Neural cell (in vitro differentiated cells): ENCODE results near the gene VPREB1. TPM values are rescaled to one million over a fixed set of nuclear protein-coding genes. Genes with fewer than 3 reads are reported as not detected.

Experiments
- H2AFZ ChIP-seq: fragments of 200-600, 300-800 bp; sonication (generic), shearing (Covaris generic); 2 replicates; pipeline ENCODE4 v1.6.0; 2014; ENCODE audit warnings: low read depth, mild to moderate bottlenecking, antibody characterized with exemption, low read length, moderate library complexity
- H3F3A ChIP-seq: fragments of 200-600 bp; shearing (Covaris generic); 2 replicates; pipeline ENCODE4 v1.6.1; 2016; ENCODE audit warnings: mild to moderate bottlenecking, moderate library complexity, mixed read lengths, antibody characterized with exemption, low read length; ENCODE audit not compliant: insufficient read depth, poor library complexity, severe bottlenecking
- H3K27ac ChIP-seq: fragments of 200-600, 300-800 bp; sonication (generic), shearing (Covaris generic); 2 replicates; pipeline ENCODE4 v1.5.1; 2014; ENCODE audit warnings: mild to moderate bottlenecking, low read length, moderate library complexity
- H3K27me3 ChIP-seq: fragments of 300-800, 200-600 bp; sonication (generic), shearing (Covaris generic); 2 replicates; pipeline ENCODE4 v1.6.0; 2014; ENCODE audit warnings: mild to moderate bottlenecking, low read depth, low read length, moderate library complexity; ENCODE audit not compliant: insufficient read depth
- H3K36me3 ChIP-seq: fragments of 300-800, 200-600 bp; sonication (generic), shearing (Covaris generic); 2 replicates; pipeline ENCODE4 v1.5.1; 2014; ENCODE audit warnings: mild to moderate bottlenecking, antibody characterized with exemption, low read length, moderate library complexity; ENCODE audit not compliant: insufficient read depth
- H3K4me2 ChIP-seq: fragments of 300-800, 200-600 bp; sonication (generic), shearing (Covaris generic); 2 replicates; pipeline ENCODE4 v1.6.0; 2014; ENCODE audit warnings: mild to moderate bottlenecking, low read length
- H3K4me3 ChIP-seq: fragments of 300-800, 200-600 bp; sonication (generic), shearing (Covaris generic); 2 replicates; pipeline ENCODE4 v1.5.1; 2014; ENCODE audit warnings: mild to moderate bottlenecking, low read length, moderate library complexity
- H3K79me2 ChIP-seq: fragments of 200-600 bp; shearing (Covaris generic); replicated peaks from 2 replicates; pipeline ENCODE4 v1.6.0; 2014; ENCODE audit warnings: mild to moderate bottlenecking, low read length, moderate library complexity; ENCODE audit not compliant: insufficient read depth
- H3K9ac ChIP-seq: fragments of 300-800, 200-600 bp; sonication (generic), shearing (Covaris generic); 2 replicates; pipeline ENCODE4 v1.6.1; 2016; ENCODE audit warnings: mild to moderate bottlenecking, low read length, mixed read lengths
- H3K9me2 ChIP-seq: fragments of 200-600 bp; shearing (Covaris generic); 2 replicates; pipeline ENCODE4 v1.6.1; 2016; ENCODE audit warnings: mild to moderate bottlenecking, low read length, mixed read lengths; ENCODE audit not compliant: insufficient read depth
- H3K9me3 ChIP-seq: fragments of 200-600, 300-800 bp; sonication (generic), shearing (Covaris generic); 2 replicates; pipeline ENCODE4 v1.6.1; 2016; ENCODE audit warnings: mild to moderate bottlenecking, mixed run types, low read length, moderate library complexity, mixed read lengths
- H4K20me1 ChIP-seq: fragments of 200-600 bp; shearing (Covaris generic); 2 replicates; pipeline ENCODE4 v1.6.1; 2016; ENCODE audit warnings: mild to moderate bottlenecking, mixed run types; ENCODE audit not compliant: insufficient read depth
- EP300 ChIP-seq: fragments of 450-650 bp; conservative IDR thresholded peaks from 2 replicates; pipeline ENCODE4 v1.6.1; 2014; ENCODE audit warnings: antibody characterized with exemption, mild to moderate bottlenecking, moderate library complexity; ENCODE audit not compliant: poor library complexity, severe bottlenecking
- EZH2 ChIP-seq: fragments of 200-600, 300-800 bp; shearing (Covaris generic), sonication (generic); IDR thresholded peaks from 2 replicates; pipeline ENCODE4 v1.6.1; 2014; ENCODE audit warnings: antibody characterized with exemption, low read length, borderline replicate concordance, mild to moderate bottlenecking; ENCODE audit not compliant: insufficient read depth, poor library complexity, severe bottlenecking
- MXI1 ChIP-seq: fragments of 450-650 bp; conservative IDR thresholded peaks from 2 replicates; pipeline ENCODE4 v1.6.1; 2014; ENCODE audit warnings: antibody characterized with exemption, mild to moderate bottlenecking; ENCODE audit not compliant: poor library complexity, severe bottlenecking
- RAD21 ChIP-seq: fragments of 450-650 bp; conservative IDR thresholded peaks from 2 replicates; pipeline ENCODE4 v1.6.1; 2014; ENCODE audit warnings: antibody characterized with exemption, mild to moderate bottlenecking, moderate library complexity
- SMC3 ChIP-seq: fragments of 450-650 bp; conservative IDR thresholded peaks from 2 replicates; pipeline ENCODE4 v1.6.1; 2014; ENCODE audit warnings: antibody characterized with exemption, mild to moderate bottlenecking, moderate library complexity; ENCODE audit not compliant: poor library complexity
- TAF1 ChIP-seq: IDR thresholded peaks from 2 replicates; pipeline ENCODE4 v1.6.1; 2012; ENCODE audit warnings: low read depth
- polyA plus RNA-seq: library from polyadenylated mRNA; depleted of rRNA; stranded (reverse); fragments of >200 nt; gene quantifications from 2 replicates; pipeline ENCODE4 v1.2.3, GENCODE V29; 2014
- TF ChIP-seq, protein P1 (sequence below): fragments of 450-650 bp; IDR thresholded peaks from 2 replicates; pipeline ENCODE4 v1.5.1; 2014; ENCODE audit warnings: antibody characterized with exemption, mild to moderate bottlenecking, moderate library complexity; ENCODE audit not compliant: poor library complexity, severe bottlenecking
- TF ChIP-seq, protein P2 (sequence below): IDR thresholded peaks from 2 replicates; pipeline ENCODE4 v1.6.1; 2012; ENCODE audit warnings: borderline replicate concordance

The VPREB1 gene
- polyA plus RNA-seq, 1 donor from 2014 or later: not detected

DNA sequence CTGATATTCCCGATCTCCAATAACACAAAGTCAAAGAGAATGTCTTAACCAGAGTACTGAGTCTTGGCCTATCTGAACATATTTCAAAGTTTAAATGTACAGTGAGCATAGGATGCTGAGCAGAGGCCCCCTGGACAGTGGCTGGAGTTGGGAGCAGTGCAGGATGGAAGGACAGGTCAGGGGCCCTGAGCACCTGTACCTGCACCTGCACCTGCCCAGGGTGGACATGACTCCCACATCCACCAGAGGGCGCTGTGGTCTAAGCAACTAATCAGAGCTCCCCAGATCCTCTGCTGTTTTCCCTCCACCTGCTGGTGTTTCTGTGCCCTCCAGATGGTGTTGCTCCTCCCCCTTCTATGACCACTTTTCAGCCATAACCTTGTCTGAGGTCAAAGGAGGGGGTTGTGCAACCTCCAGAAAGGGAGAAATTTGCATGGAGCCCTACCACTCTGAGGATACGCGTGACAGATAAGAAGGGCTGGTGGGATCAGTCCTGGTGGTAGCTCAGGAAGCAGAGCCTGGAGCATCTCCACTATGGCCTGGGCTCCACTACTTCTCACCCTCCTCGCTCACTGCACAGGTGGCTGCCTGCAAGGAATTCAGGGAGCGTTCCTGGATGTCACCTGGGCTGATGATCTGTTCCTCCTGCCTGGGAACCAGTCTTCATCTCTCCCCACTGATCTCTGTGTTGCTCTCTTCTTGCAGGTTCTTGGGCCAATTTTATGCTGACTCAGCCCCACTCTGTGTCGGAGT, 49.1 kb upstream of the VPREB1 start:
- H3F3A ChIP-seq: no peaks in the 10 kb centered on the region
- no peaks in the 10 kb centered on the region for H3K79me2 ChIP-seq
- TF ChIP-seq, protein P1, sequence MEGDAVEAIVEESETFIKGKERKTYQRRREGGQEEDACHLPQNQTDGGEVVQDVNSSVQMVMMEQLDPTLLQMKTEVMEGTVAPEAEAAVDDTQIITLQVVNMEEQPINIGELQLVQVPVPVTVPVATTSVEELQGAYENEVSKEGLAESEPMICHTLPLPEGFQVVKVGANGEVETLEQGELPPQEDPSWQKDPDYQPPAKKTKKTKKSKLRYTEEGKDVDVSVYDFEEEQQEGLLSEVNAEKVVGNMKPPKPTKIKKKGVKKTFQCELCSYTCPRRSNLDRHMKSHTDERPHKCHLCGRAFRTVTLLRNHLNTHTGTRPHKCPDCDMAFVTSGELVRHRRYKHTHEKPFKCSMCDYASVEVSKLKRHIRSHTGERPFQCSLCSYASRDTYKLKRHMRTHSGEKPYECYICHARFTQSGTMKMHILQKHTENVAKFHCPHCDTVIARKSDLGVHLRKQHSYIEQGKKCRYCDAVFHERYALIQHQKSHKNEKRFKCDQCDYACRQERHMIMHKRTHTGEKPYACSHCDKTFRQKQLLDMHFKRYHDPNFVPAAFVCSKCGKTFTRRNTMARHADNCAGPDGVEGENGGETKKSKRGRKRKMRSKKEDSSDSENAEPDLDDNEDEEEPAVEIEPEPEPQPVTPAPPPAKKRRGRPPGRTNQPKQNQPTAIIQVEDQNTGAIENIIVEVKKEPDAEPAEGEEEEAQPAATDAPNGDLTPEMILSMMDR: peak; percentile 57
- peak; percentile 50 for TF ChIP-seq SMC3
- peak; percentile 45 for TF ChIP-seq RAD21
- TF ChIP-seq, protein P2, sequence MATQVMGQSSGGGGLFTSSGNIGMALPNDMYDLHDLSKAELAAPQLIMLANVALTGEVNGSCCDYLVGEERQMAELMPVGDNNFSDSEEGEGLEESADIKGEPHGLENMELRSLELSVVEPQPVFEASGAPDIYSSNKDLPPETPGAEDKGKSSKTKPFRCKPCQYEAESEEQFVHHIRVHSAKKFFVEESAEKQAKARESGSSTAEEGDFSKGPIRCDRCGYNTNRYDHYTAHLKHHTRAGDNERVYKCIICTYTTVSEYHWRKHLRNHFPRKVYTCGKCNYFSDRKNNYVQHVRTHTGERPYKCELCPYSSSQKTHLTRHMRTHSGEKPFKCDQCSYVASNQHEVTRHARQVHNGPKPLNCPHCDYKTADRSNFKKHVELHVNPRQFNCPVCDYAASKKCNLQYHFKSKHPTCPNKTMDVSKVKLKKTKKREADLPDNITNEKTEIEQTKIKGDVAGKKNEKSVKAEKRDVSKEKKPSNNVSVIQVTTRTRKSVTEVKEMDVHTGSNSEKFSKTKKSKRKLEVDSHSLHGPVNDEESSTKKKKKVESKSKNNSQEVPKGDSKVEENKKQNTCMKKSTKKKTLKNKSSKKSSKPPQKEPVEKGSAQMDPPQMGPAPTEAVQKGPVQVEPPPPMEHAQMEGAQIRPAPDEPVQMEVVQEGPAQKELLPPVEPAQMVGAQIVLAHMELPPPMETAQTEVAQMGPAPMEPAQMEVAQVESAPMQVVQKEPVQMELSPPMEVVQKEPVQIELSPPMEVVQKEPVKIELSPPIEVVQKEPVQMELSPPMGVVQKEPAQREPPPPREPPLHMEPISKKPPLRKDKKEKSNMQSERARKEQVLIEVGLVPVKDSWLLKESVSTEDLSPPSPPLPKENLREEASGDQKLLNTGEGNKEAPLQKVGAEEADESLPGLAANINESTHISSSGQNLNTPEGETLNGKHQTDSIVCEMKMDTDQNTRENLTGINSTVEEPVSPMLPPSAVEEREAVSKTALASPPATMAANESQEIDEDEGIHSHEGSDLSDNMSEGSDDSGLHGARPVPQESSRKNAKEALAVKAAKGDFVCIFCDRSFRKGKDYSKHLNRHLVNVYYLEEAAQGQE: no peak
- no peaks in the 10 kb centered on the region for H4K20me1 ChIP-seq
- no peak overlapping the region for H3K27ac ChIP-seq
- no peaks in the 10 kb centered on the region for H3K9me2 ChIP-seq
- peaks cover 3% of the 10 kb centered on the region for H3K27me3 ChIP-seq
- no peaks in the 10 kb centered on the region for H3K36me3 ChIP-seq
- no peaks in the 10 kb centered on the region for H3K9me3 ChIP-seq
- H3K9ac ChIP-seq: no peak overlapping the region
- H2AFZ ChIP-seq: no peak overlapping the region
- no peak overlapping the region for H3K4me3 ChIP-seq
- H3K4me2 ChIP-seq: no peak overlapping the region

DNA sequence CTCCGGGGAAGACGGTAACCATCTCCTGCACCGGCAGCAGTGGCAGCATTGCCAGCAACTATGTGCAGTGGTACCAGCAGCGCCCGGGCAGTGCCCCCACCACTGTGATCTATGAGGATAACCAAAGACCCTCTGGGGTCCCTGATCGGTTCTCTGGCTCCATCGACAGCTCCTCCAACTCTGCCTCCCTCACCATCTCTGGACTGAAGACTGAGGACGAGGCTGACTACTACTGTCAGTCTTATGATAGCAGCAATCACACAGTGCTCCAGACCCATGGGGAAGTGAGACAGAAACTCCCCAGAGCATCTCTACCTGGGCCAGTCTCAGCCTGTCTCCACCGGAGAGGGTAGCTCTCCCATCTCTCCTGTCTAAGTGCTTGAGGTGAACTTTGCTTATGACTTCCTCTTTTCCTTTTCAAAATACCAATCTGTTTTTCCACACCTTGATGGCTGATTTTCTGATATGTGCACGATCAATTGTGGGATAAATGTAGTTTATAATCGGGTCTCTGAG, 48.5 kb upstream of the VPREB1 start:
- no peak overlapping the region for H3K4me2 ChIP-seq
- H3K9me3 ChIP-seq: no peaks in the 10 kb centered on the region
- H3K36me3 ChIP-seq: no peaks in the 10 kb centered on the region
- H3K4me3 ChIP-seq: no peak overlapping the region
- H2AFZ ChIP-seq: no peak overlapping the region
- H3K27me3 ChIP-seq: peaks cover 3% of the 10 kb centered on the region
- no peaks in the 10 kb centered on the region for H3K9me2 ChIP-seq
- H3K9ac ChIP-seq: no peak overlapping the region
- H3F3A ChIP-seq: no peaks in the 10 kb centered on the region
- no peaks in the 10 kb centered on the region for H3K79me2 ChIP-seq
- no peak for TF ChIP-seq SMC3
- H4K20me1 ChIP-seq: no peaks in the 10 kb centered on the region
- no peak overlapping the region for H3K27ac ChIP-seq

DNA sequence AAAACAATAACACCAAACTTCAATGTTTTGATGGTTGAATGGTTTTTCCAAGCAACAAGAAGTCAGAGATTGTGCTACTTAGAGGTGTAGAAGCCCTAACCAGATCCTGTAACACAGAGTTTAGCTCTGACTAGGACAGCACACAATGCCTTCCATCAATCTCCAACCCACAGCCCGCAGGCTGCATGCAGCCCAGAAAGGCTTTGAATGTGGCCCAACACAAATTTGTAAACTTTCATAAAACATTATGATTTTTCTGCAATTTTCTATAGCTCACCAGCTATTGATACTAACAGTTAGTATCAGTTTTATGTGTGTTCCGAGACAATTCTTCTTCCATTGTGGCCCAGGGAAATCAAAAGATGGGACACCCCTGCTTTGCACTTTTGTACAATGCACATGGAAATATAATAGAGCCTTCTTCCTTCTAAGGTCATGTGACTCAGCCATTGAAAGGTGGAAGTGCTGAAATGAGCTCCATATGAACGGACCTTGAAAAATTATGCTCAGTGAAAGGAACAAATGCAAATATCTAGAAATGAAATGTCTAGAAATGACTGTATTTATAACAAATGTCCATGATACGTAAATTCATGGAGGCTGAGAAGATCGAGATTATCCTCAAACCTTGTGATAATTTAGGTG, 47.6 kb upstream of the VPREB1 start:
- Histone ChIP-seq H3K9ac (no peak overlapping the region), H3K27ac (no peak overlapping the region)
- TF ChIP-seq TAF1 (no peak), EP300 (no peak), EZH2 (no peak), MXI1 (no peak), RAD21 (no peak), SMC3 (no peak)
- TF ChIP-seq, protein P2: no peak
- TF ChIP-seq, protein P1: no peak

More for the DNA sequence above, 47.6 kb upstream of the VPREB1 start:
- peaks cover 3% of the 10 kb centered on the region for H3K27me3 ChIP-seq
- H4K20me1 ChIP-seq: no peaks in the 10 kb centered on the region
- no peaks in the 10 kb centered on the region for H3K79me2 ChIP-seq
- no peak overlapping the region for H3K4me3 ChIP-seq
- H3K4me2 ChIP-seq: no peak overlapping the region
- H3K36me3 ChIP-seq: no peaks in the 10 kb centered on the region
- no peaks in the 10 kb centered on the region for H3K9me3 ChIP-seq
- no peaks in the 10 kb centered on the region for H3K9me2 ChIP-seq
- no peaks in the 10 kb centered on the region for H3F3A ChIP-seq
- H2AFZ ChIP-seq: no peak overlapping the region
